NCI-H526 (cell line): ENCODE data around the gene NDUFB6.

Source experiments
- DNase-seq, 2 experiments: peaks; one replicate each; lab custom pipeline; 2025; lab: John Stamatoyannopoulos, UW

Gene NDUFB6

GRCh38 chr9:32524558-32524891, 48.4 kb downstream of the NDUFB6 start:
- peak in 1 of 2 experiments; percentile 26 for DNase-seq

GRCh38 chr9:32523910-32524309, 49.0 kb downstream of the NDUFB6 start:
- DNase-seq = no peak

- DNase-seq = no peak
These were observed 54.7 kb downstream of the NDUFB6 start for GRCh38 chr9:32518276-32518675.

GRCh38 chr9:32516241-32516640, 56.7 kb downstream of the NDUFB6 start:
- no peak for DNase-seq

GRCh38 chr9:32508728-32509127, 64.2 kb downstream of the NDUFB6 start:
- peak; percentile 15 to 32 for DNase-seq

- DNase-seq = peak; percentile 94 to 95
These were observed 70.0 kb downstream of the NDUFB6 start for GRCh38 chr9:32503008-32503407.
